Ishikawa (cell line): ENCODE results near the gene ACADSB.

Experiments
- CEBPB ChIP-seq: IDR thresholded peaks from 2 replicates; pipeline ENCODE4 v1.6.1; 2012
- EP300 ChIP-seq: IDR thresholded peaks from 2 replicates; pipeline ENCODE4 v1.6.1; 2012; ENCODE audit warnings: borderline replicate concordance
- REST ChIP-seq: IDR thresholded peaks from 2 replicates; pipeline ENCODE4 v1.6.1; 2012; ENCODE audit warnings: low read depth, mild to moderate bottlenecking
- TAF1 ChIP-seq: IDR thresholded peaks from 2 replicates; pipeline ENCODE4 v1.6.1; 2012; ENCODE audit warnings: low read depth, mild to moderate bottlenecking
- YY1 ChIP-seq: IDR thresholded peaks from 2 replicates; pipeline ENCODE4 v1.6.1; 2012; ENCODE audit warnings: low read depth

- TF ChIP-seq TAF1: no peak
- TF ChIP-seq REST: no peak
- no peak for TF ChIP-seq YY1
- no peak for TF ChIP-seq EP300
- no peak for TF ChIP-seq CEBPB
Observed at GRCh38 chr10:122974023-122974422, 34.8 kb upstream of the ACADSB start.
